ENCODE results near the gene NOD2. TPM values are rescaled to one million over a fixed set of nuclear protein-coding genes. Genes with fewer than 3 reads are reported as not detected.

Gene NOD2
- total and polyA plus RNA-seq, 2 of the 13 experiments (the other 11 are each of a cell fraction or from before 2014, with no cell fraction given), result 0.27 to 0.81 TPM

- TF ChIP-seq ZNF280B (CRISPR knock-in tag; IDR thresholded peaks at IDR 0.05; ENCODE audit: borderline replicate concordance), result no peak
- TF ChIP-seq ZBTB20 (CRISPR knock-in tag; IDR thresholded peaks at IDR 0.05; ENCODE audit: borderline replicate concordance, low read depth), result no peak
- peak; percentile 83 for TF ChIP-seq TCF7 (IDR thresholded peaks at IDR 0.05; ENCODE audit: low read depth)
- TF ChIP-seq ZBTB2 (CRISPR knock-in tag; IDR thresholded peaks at IDR 0.05; ENCODE audit: low read depth), result no peak
- peak; percentile 46 for TF ChIP-seq PAXIP1 (CRISPR knock-in tag; conservative IDR thresholded peaks at IDR 0.05)
- TF ChIP-seq ZNF883 (CRISPR knock-in tag; IDR thresholded peaks at IDR 0.05; ENCODE audit: not compliant biosample characterization), result no peak
- no peak for TF ChIP-seq FOXA3 (CRISPR knock-in tag; IDR thresholded peaks at IDR 0.05)
- TF ChIP-seq ARNT (IDR thresholded peaks at IDR 0.05), result no peak
- TF ChIP-seq BCLAF1 (IDR thresholded peaks at IDR 0.05), result no peak
- TF ChIP-seq RARA (CRISPR knock-in tag; IDR thresholded peaks at IDR 0.05), result peak; percentile 44
- no peak for TF ChIP-seq ZNF709 (CRISPR knock-in tag; IDR thresholded peaks at IDR 0.05)
- TF ChIP-seq MAFK (conservative IDR thresholded peaks at IDR 0.05 in 1 of 2, IDR thresholded peaks at IDR 0.05 in 1 of 2; ENCODE audit: low read length in 2 of 2), result no peak
- TF ChIP-seq ETV5 (CRISPR knock-in tag; IDR thresholded peaks at IDR 0.05; ENCODE audit: borderline replicate concordance), result peak; percentile 57; the same call in 1 of the 2 replicates
- TF ChIP-seq POLR2G (IDR thresholded peaks at IDR 0.05; ENCODE audit: low read depth, low read length), result no peak
- TF ChIP-seq ASH2L (IDR thresholded peaks at IDR 0.05; ENCODE audit: insufficient read length, low read depth, low read length), result peak; percentile 30
- no peak for TF ChIP-seq ZNF335 (CRISPR knock-in tag; IDR thresholded peaks at IDR 0.05)
- TF ChIP-seq ZNF770 (CRISPR knock-in tag; IDR thresholded peaks at IDR 0.05), result 0 out of 2 replicates have a peak, but pooled peaks have one; percentile 12
- 0 out of 2 replicates have a peak, but pooled peaks have one; percentile 25 for TF ChIP-seq MYC (CRISPR knock-in tag; IDR thresholded peaks at IDR 0.05; ENCODE audit: borderline replicate concordance)
- no peak for TF ChIP-seq FOXJ3 (CRISPR knock-in tag; IDR thresholded peaks at IDR 0.05; ENCODE audit: borderline replicate concordance)
Observed at GRCh38 chr16:50696126-50696525, 2.7 kb downstream of the NOD2 start (continued).

Measured in HepG2 (cell line).